Common myeloid progenitor, CD34-positive (primary cell): ENCODE data around the gene PPP2R2B.

Experiments
- CTCF ChIA-PET: fragments of 350-600 bp; sonication (Branson Sonifier 250); formaldehyde crosslinking; loops from one replicate; lab custom pipeline; 2021; ENCODE audit warnings: antibody characterized with exemption; lab: Charles Lee
- POLR2A ChIA-PET: fragments of 350-600 bp; sonication (Branson Sonifier 250); formaldehyde crosslinking; loops from one replicate; lab custom pipeline; 2021; ENCODE audit warnings: antibody characterized with exemption; lab: Charles Lee
- DNase-seq, 3 donors: peaks; one replicate each; pipeline versions ENCODE4 v3.0.0 to v3.0.0-alpha.2; 2013
- H3K27ac ChIP-seq, 2 experiments: 1 replicate in 1 of 2; 2 replicates in 1 of 2; pipeline ENCODE4 v1.7.0; 2013; ENCODE audit warnings: inconsistent platforms in 2 of 2, low read length in 2 of 2, mild to moderate bottlenecking in 2 of 2, low read depth in 1 of 2, moderate library complexity in 1 of 2; ENCODE audit not compliant: severe bottlenecking in 2 of 2, insufficient read depth in 1 of 2, poor library complexity in 1 of 2
- H3K27me3 ChIP-seq, 5 experiments: replicated peaks in 2 of 5; 1 replicate in 3 of 5; 2 replicates in 2 of 5; pipeline versions ENCODE4 v1.6.1 to v1.7.0; 2013; ENCODE audit warnings: low read length in 4 of 5, mild to moderate bottlenecking in 2 of 5, moderate library complexity in 2 of 5, inconsistent platforms in 1 of 5; ENCODE audit not compliant: insufficient read depth in 5 of 5, control insufficient read depth in 4 of 5
- H3K36me3 ChIP-seq, 4 experiments: 1 replicate in 2 of 4; 2 replicates in 2 of 4; pipeline versions ENCODE4 v1.6.1 to v1.7.0; 2013; ENCODE audit warnings: low read length in 3 of 4, control low read depth in 1 of 4, mild to moderate bottlenecking in 1 of 4; ENCODE audit not compliant: control insufficient read depth in 4 of 4, insufficient read depth in 4 of 4
- H3K4me1 ChIP-seq, 4 experiments: 1 replicate in 3 of 4; 2 replicates in 1 of 4; pipeline versions ENCODE4 v1.6.1 to v1.7.1; 2013; ENCODE audit warnings: low read length in 3 of 4, mild to moderate bottlenecking in 3 of 4, control low read depth in 1 of 4, inconsistent platforms in 1 of 4, moderate library complexity in 1 of 4; ENCODE audit not compliant: control insufficient read depth in 4 of 4, insufficient read depth in 4 of 4; ENCODE audit errors: control extremely low read depth in 1 of 4
- H3K4me3 ChIP-seq, 7 experiments: 1 replicate in 4 of 7; 2 replicates in 3 of 7; pipeline versions ENCODE4 v1.5.1 to v1.7.0; 2013; ENCODE audit warnings: mild to moderate bottlenecking in 7 of 7, low read length in 6 of 7, moderate library complexity in 6 of 7, inconsistent platforms in 2 of 7, low read depth in 2 of 7, control low read depth in 1 of 7; ENCODE audit not compliant: insufficient read depth in 4 of 7, control insufficient read depth in 1 of 7; ENCODE audit errors: extremely low read depth in 1 of 7
- H3K9me3 ChIP-seq, 5 experiments: 1 replicate in 4 of 5; 2 replicates in 1 of 5; pipeline versions ENCODE4 v1.6.1 to v1.7.1; 2013; ENCODE audit warnings: low read length in 4 of 5, mild to moderate bottlenecking in 2 of 5, inconsistent platforms in 1 of 5, low read depth in 1 of 5, moderate library complexity in 1 of 5; ENCODE audit not compliant: control insufficient read depth in 4 of 5, insufficient read depth in 2 of 5; ENCODE audit errors: control extremely low read depth in 1 of 5
- WGBS: methylation state at CpG from one replicate; pipeline ENCODE4 v1.1.5; 2013; ENCODE audit not compliant: insufficient coverage; 5-methylcytosine and 5-hydroxymethylcytosine counted together

PPP2R2B gene

GRCh38 chr5:146910239-146910638, 31.7 kb upstream of the PPP2R2B start:
- Histone ChIP-seq H3K9me3 (no peaks in the 10 kb centered on the region), H3K27ac (no peak overlapping the region), H3K36me3 (no peaks in the 10 kb centered on the region), H3K27me3 (no peaks in the 10 kb centered on the region), H3K4me1 (no peaks in the 10 kb centered on the region), H3K4me3 (no peak overlapping the region)
- CTCF ChIA-PET = no interaction called here
- no peak for DNase-seq
- POLR2A ChIA-PET = no interaction called here

- Histone ChIP-seq H3K36me3 (no peaks in the 10 kb centered on the region), H3K27me3 (no peaks in the 10 kb centered on the region), H3K9me3 (no peaks in the 10 kb centered on the region), H3K4me1 (no peaks in the 10 kb centered on the region), H3K27ac (no peak overlapping the region), H3K4me3 (no peak overlapping the region)
- DNase-seq = no peak
- WGBS = 100% methylated on average over 1 of the region's 1 CpG
- POLR2A ChIA-PET = no interaction called here
- CTCF ChIA-PET = no interaction called here
These were observed 30.9 kb upstream of the PPP2R2B start for GRCh38 chr5:146909255-146910068.

GRCh38 chr5:146906803-146907202, 28.2 kb upstream of the PPP2R2B start:
- no peak for DNase-seq
- 94% methylated on average over 5 of the region's 5 CpGs for WGBS
- Histone ChIP-seq H3K27ac (no peak overlapping the region), H3K9me3 (no peaks in the 10 kb centered on the region), H3K27me3 (no peaks in the 10 kb centered on the region), H3K4me3 (no peak overlapping the region), H3K4me1 (no peaks in the 10 kb centered on the region), H3K36me3 (no peaks in the 10 kb centered on the region)
- ChIA-PET POLR2A (interaction anchor here (0.6 kb wide), 1 partner anchor 134 kb away, joined by 3 read pairs; no protein-coding TSS in a partner anchor), CTCF (no interaction called here)

GRCh38 chr5:146904890-146905289, 26.3 kb upstream of the PPP2R2B start:
- POLR2A ChIA-PET = no interaction called here
- no peak for DNase-seq
- H3K27ac ChIP-seq = no peak overlapping the region
- no peaks in the 10 kb centered on the region for H3K4me1 ChIP-seq
- H3K36me3 ChIP-seq = no peaks in the 10 kb centered on the region
- CTCF ChIA-PET = interaction anchor here (1.1 kb wide), 1 partner anchor 18 kb away, joined by 3 read pairs; no protein-coding TSS in a partner anchor
- H3K9me3 ChIP-seq = no peaks in the 10 kb centered on the region
- H3K4me3 ChIP-seq = no peak overlapping the region
- no peaks in the 10 kb centered on the region for H3K27me3 ChIP-seq
- WGBS = no CpG with 5 or more reads among the region's 1 CpG

- H3K36me3 ChIP-seq = no peaks in the 10 kb centered on the region
- ChIA-PET CTCF (no interaction called here), POLR2A (no interaction called here)
- WGBS = no CpG with 5 or more reads among the region's 1 CpG
- H3K27me3 ChIP-seq = no peaks in the 10 kb centered on the region
- no peaks in the 10 kb centered on the region for H3K9me3 ChIP-seq
- DNase-seq = no peak
- no peak overlapping the region for H3K27ac ChIP-seq
- no peak overlapping the region for H3K4me3 ChIP-seq
- H3K4me1 ChIP-seq = no peaks in the 10 kb centered on the region
These were observed 25.2 kb upstream of the PPP2R2B start for GRCh38 chr5:146903789-146904188.

GRCh38 chr5:146902471-146902870, 23.9 kb upstream of the PPP2R2B start:
- Histone ChIP-seq H3K4me1 (no peaks in the 10 kb centered on the region), H3K9me3 (no peaks in the 10 kb centered on the region), H3K4me3 (no peak overlapping the region), H3K27me3 (no peaks in the 10 kb centered on the region), H3K36me3 (no peaks in the 10 kb centered on the region), H3K27ac (no peak overlapping the region)
- no peak for DNase-seq
- CTCF ChIA-PET = no interaction called here
- WGBS = 97% methylated on average over 3 of the region's 3 CpGs
- POLR2A ChIA-PET = no interaction called here

GRCh38 chr5:146897061-146897460, 18.5 kb upstream of the PPP2R2B start:
- ChIA-PET CTCF (no interaction called here), POLR2A (no interaction called here)
- H3K4me1 ChIP-seq = no peaks in the 10 kb centered on the region
- no peaks in the 10 kb centered on the region for H3K27me3 ChIP-seq
- H3K9me3 ChIP-seq = no peaks in the 10 kb centered on the region
- H3K36me3 ChIP-seq = no peaks in the 10 kb centered on the region
- DNase-seq = no peak
- no peak overlapping the region for H3K27ac ChIP-seq
- H3K4me3 ChIP-seq = no peak overlapping the region
- WGBS = no CpG with 5 or more reads among the region's 3 CpGs
